HS-27A (cell line): ENCODE measurements around the gene MED9.

Source experiments
- DNase-seq: peaks from one replicate; pipeline ENCODE4 v3.0.0-alpha.2; 2012; ENCODE audit warnings: low read depth, missing footprints

Gene MED9

DNA sequence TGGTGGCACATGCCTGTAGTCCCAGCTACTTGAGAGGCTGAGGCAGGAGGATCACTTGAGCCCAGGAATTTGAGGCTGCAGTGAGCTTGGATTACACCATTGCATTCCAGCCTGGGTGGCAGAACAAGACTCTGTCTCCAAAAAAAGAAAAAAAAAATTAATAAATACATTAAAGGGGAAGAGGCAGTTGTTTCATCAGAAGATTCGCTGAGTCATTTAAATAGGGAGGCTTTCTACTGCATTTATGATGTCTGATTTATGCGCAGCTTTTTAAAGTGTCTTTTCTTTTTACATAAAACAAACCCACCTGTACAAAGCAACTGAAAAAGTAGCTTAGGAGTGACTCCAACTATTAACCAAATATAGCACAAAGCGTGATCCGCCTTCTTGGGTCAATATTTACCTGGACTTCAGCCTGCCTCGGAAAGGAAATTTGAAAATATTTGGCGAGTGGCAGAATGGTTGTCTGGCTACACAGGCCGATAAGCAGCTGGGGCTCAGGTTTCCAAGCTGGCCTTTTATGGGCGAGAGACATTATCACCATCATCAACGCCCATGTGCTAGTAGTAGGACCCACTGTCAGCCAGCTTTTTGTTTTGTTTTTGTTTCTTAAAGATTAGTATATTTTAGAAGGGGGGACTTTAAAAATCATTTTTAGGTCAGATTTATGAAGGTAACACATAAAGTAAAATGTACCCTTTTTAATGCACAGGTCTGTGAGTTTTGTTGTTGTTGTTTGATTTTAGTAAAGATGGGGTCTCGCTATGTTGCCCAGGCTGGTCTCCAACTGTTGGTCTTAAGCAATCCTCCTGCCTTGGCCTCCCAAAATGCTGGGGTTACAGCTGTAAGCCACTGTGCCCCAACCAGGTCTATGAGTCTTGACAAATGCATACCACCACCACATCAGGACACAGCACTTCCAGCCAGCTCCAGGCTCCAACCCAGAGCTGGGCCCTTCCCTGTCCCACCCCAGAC lies 61.9 kb downstream of the MED9 start:
- no peak for DNase-seq

DNA sequence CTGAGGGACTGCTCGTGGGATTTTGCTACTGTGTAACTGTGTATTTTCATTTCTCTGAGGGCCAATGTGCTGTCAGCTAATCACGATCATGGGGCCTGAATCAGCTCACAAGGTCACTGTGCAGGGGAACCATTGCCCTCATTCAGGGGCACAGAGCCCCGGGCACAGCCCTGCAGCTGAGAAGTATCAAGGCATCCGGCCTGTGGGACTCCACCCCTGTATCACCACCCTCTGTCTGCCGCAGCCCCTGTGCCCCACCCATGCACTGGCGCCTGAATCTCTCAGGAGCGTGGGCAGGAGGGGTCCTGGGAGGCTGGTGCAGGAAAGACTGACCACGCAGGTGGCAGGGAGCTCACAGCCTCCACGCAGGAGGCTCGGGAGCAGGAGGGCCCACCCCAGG lies 62.8 kb downstream of the MED9 start:
- DNase-seq, result no peak

DNA sequence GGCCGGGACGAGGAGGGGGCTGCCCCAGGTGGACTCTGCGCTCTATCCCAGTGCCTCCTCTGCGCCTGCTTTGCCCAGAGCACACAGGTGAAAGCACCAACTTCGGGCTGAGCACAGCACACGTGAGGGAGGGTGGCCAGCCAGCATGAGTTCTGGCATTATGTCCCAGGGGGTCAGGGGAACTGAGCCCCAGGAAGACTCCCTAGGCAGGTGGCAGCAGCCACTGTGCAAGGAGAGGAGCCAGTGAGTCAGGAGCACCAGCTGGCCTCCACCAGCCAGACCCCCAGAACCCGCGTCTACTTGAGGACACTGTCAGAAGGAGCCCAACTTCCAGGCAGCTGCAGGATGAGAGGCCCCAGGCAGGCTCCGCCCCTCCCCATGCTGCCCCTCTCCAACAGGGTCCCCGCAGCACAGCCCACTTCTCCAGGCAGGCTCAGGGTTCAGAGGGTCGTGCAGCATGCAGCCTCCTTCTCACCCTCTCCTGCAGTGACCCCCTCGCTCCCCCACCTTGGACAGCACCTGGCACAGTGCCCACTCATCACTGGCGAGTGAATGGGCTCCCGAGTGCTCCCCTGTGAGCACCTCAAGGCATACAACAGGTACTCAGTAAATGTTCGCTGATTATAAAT lies 63.6 kb downstream of the MED9 start:
- no peak for DNase-seq

DNA sequence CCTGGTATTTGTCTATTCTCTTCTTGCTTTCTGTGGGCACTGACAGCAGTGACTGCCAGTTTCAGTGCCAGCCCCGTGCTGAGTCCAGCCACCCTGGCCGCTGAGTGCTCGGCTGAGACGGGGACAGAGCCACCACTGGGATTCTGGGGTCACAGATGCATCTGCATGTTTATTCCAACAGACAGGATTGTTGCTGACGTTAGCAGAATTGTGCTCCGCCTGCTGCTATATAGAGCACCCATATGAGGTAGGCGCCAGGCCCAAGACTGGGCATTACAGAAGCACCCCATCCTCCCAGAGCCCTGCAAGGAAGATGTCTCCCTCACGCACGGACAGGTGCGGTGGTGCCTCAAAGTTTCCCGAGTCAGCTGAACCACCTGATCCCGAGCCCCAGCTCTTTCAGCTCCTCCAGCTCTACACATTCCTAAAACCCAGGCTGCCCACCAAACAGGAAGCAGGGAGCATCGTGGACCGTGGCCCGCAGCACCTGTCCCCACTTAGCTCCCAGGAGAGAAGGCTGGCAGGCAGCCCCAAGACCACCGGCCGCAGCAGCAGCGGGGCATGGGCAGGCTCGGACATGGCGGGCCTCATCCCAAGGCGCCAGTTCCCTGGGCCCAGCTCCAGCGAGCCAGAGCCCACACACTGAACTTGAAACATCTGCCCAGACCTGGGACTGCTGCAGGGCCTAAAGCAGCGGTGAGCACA lies 64.3 kb downstream of the MED9 start:
- no peak for DNase-seq

DNA sequence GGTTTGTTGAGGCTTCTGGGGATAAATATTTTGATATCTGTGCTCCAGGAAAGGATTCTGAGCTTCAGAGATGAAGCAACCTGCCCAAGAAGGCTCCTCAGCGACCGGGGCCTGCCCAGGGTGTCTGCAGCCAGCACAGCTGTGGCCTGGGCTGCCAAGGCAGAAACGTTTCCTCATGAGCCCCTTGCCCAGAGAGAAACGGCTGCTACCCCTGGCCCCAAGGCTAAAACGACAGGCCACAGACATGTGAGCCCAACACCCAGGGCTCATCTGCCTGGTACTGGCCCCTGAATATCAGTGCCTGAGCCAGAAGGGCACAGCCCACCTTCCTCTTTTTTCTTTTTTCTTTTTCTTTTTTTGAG lies 64.8 kb downstream of the MED9 start:
- no peak for DNase-seq
